ENCODE measurements around the gene HCN3. TPM values are rescaled to one million over a fixed set of nuclear protein-coding genes. Genes with fewer than 3 reads are reported as not detected.

Gene HCN3
- total and polyA plus RNA-seq, 2 of the 13 experiments (the other 11 are each of a cell fraction or from before 2014, with no cell fraction given): 2.4 to 10.2 TPM

DNA sequence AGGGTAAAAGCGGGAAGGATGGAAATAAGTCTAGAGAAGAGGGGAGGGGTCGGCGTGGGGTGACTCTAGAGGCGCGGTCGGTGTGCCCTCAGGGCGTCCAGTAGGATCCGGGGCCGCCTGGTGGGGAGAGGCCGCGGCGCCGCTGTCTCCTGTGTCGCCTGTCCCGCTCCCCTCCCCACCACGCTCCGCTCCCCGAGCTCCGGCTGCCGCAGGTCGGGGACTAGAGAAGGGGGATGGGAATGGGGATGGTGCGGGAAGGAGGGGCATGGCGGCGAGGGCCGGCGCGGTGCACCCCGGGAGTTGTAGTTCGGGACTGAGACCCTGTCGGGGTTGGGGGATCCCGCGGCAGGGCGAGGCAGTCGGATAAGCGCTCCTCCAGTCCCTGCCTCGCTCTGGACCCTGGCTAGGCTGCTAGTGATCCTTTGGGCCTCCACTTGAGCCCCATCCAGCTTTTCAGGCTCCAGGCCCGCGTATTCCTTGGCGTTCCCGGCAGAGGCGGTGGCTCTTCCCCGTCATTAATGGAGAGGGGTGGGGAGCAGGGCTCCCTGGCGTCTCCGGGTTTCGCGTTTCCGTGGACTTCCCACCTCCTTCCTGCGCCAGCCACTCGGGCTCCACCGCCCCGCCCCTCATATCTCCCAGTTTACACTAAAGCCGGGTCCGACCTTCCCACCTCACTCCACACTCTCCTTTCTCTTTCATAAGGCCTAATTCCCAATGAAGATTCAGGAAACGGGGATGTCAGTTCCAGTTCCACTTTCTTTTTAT, 21.8 kb upstream of the HCN3 start, which contains the start of gene ENTREP3 (continued):
- TF ChIP-seq NPAS2 (CRISPR knock-in tag; IDR thresholded peaks at IDR 0.05; ENCODE audit: borderline replicate concordance) (no peak), RORA (CRISPR knock-in tag; IDR thresholded peaks at IDR 0.05) (no peak), LCORL (IDR thresholded peaks at IDR 0.05) (no peak), LCORL (CRISPR knock-in tag; IDR thresholded peaks at IDR 0.05) (no peak), RNF2 (conservative IDR thresholded peaks at IDR 0.05; ENCODE audit: low read depth) (no peak), RFXANK (CRISPR knock-in tag; IDR thresholded peaks at IDR 0.05) (no peak), ZNF670 (CRISPR knock-in tag; IDR thresholded peaks at IDR 0.05; ENCODE audit: borderline replicate concordance) (no peak), ESRRA (CRISPR knock-in tag; IDR thresholded peaks at IDR 0.05; ENCODE audit: low read depth) (no peak), SMAD1 (CRISPR knock-in tag; IDR thresholded peaks at IDR 0.05; ENCODE audit: borderline replicate concordance, low read depth) (peak; percentile 67; the same call in 1 of the 2 replicates), ZBTB7A (CRISPR knock-in tag; IDR thresholded peaks at IDR 0.05) (peak; percentile 31; the same call in 1 of the 2 replicates), U2AF1 (optimal IDR thresholded peaks at IDR 0.05; ENCODE audit: low read depth, low read length) (no peak), NAIF1 (CRISPR knock-in tag; IDR thresholded peaks at IDR 0.05; ENCODE audit: borderline replicate concordance) (no peak), RXRB (CRISPR knock-in tag; IDR thresholded peaks at IDR 0.05; ENCODE audit: borderline replicate concordance) (peak; percentile 47; the same call in 1 of the 2 replicates)
- TF ChIP-seq, protein P1, sequence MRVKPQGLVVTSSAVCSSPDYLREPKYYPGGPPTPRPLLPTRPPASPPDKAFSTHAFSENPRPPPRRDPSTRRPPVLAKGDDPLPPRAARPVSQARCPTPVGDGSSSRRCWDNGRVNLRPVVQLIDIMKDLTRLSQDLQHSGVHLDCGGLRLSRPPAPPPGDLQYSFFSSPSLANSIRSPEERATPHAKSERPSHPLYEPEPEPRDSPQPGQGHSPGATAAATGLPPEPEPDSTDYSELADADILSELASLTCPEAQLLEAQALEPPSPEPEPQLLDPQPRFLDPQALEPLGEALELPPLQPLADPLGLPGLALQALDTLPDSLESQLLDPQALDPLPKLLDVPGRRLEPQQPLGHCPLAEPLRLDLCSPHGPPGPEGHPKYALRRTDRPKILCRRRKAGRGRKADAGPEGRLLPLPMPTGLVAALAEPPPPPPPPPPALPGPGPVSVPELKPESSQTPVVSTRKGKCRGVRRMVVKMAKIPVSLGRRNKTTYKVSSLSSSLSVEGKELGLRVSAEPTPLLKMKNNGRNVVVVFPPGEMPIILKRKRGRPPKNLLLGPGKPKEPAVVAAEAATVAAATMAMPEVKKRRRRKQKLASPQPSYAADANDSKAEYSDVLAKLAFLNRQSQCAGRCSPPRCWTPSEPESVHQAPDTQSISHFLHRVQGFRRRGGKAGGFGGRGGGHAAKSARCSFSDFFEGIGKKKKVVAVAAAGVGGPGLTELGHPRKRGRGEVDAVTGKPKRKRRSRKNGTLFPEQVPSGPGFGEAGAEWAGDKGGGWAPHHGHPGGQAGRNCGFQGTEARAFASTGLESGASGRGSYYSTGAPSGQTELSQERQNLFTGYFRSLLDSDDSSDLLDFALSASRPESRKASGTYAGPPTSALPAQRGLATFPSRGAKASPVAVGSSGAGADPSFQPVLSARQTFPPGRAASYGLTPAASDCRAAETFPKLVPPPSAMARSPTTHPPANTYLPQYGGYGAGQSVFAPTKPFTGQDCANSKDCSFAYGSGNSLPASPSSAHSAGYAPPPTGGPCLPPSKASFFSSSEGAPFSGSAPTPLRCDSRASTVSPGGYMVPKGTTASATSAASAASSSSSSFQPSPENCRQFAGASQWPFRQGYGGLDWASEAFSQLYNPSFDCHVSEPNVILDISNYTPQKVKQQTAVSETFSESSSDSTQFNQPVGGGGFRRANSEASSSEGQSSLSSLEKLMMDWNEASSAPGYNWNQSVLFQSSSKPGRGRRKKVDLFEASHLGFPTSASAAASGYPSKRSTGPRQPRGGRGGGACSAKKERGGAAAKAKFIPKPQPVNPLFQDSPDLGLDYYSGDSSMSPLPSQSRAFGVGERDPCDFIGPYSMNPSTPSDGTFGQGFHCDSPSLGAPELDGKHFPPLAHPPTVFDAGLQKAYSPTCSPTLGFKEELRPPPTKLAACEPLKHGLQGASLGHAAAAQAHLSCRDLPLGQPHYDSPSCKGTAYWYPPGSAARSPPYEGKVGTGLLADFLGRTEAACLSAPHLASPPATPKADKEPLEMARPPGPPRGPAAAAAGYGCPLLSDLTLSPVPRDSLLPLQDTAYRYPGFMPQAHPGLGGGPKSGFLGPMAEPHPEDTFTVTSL (CRISPR knock-in tag; IDR thresholded peaks at IDR 0.05; ENCODE audit: borderline replicate concordance): no peak
- TF ChIP-seq, protein P2, sequence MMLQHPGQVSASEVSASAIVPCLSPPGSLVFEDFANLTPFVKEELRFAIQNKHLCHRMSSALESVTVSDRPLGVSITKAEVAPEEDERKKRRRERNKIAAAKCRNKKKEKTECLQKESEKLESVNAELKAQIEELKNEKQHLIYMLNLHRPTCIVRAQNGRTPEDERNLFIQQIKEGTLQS (CRISPR knock-in tag; IDR thresholded peaks at IDR 0.05): no peak
- TF ChIP-seq, protein P3, sequence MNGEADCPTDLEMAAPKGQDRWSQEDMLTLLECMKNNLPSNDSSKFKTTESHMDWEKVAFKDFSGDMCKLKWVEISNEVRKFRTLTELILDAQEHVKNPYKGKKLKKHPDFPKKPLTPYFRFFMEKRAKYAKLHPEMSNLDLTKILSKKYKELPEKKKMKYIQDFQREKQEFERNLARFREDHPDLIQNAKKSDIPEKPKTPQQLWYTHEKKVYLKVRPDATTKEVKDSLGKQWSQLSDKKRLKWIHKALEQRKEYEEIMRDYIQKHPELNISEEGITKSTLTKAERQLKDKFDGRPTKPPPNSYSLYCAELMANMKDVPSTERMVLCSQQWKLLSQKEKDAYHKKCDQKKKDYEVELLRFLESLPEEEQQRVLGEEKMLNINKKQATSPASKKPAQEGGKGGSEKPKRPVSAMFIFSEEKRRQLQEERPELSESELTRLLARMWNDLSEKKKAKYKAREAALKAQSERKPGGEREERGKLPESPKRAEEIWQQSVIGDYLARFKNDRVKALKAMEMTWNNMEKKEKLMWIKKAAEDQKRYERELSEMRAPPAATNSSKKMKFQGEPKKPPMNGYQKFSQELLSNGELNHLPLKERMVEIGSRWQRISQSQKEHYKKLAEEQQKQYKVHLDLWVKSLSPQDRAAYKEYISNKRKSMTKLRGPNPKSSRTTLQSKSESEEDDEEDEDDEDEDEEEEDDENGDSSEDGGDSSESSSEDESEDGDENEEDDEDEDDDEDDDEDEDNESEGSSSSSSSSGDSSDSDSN (CRISPR knock-in tag; IDR thresholded peaks at IDR 0.05): peak; percentile 85; the same call in 1 of the 2 replicates
- TF ChIP-seq, protein P4, sequence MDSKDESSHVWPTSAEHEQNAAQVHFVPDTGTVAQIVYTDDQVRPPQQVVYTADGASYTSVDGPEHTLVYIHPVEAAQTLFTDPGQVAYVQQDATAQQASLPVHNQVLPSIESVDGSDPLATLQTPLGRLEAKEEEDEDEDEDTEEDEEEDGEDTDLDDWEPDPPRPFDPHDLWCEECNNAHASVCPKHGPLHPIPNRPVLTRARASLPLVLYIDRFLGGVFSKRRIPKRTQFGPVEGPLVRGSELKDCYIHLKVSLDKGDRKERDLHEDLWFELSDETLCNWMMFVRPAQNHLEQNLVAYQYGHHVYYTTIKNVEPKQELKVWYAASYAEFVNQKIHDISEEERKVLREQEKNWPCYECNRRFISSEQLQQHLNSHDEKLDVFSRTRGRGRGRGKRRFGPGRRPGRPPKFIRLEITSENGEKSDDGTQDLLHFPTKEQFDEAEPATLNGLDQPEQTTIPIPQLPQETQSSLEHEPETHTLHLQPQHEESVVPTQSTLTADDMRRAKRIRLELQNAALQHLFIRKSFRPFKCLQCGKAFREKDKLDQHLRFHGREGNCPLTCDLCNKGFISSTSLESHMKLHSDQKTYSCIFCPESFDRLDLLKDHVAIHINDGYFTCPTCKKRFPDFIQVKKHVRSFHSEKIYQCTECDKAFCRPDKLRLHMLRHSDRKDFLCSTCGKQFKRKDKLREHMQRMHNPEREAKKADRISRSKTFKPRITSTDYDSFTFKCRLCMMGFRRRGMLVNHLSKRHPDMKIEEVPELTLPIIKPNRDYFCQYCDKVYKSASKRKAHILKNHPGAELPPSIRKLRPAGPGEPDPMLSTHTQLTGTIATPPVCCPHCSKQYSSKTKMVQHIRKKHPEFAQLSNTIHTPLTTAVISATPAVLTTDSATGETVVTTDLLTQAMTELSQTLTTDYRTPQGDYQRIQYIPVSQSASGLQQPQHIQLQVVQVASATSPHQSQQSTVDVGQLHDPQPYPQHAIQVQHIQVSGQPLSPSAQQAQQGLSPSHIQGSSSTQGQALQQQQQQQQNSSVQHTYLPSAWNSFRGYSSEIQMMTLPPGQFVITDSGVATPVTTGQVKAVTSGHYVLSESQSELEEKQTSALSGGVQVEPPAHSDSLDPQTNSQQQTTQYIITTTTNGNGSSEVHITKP (CRISPR knock-in tag; IDR thresholded peaks at IDR 0.05; ENCODE audit: low read depth): 0 out of 2 replicates have a peak, but pooled peaks have one; percentile 59
